HG02642 (cell line): ENCODE results near the gene LMF2.
A peak's percentile ranks its signal among the peaks of the same experiment; 100 is the strongest.
"Not testable (repeated sequence)": the region's sequence is repeated elsewhere in the genome, so short reads cannot be mapped to it uniquely, and the experiment has no call there.

Source experiments
- ATAC-seq: cut with Tn5 transposase; IDR thresholded peaks from one replicate; pipeline ENCODE4 v1.9.1; 2021; ENCODE audit warnings: mild to moderate bottlenecking; ENCODE audit not compliant: unreplicated experiment, poor library complexity

Gene LMF2, protein sequence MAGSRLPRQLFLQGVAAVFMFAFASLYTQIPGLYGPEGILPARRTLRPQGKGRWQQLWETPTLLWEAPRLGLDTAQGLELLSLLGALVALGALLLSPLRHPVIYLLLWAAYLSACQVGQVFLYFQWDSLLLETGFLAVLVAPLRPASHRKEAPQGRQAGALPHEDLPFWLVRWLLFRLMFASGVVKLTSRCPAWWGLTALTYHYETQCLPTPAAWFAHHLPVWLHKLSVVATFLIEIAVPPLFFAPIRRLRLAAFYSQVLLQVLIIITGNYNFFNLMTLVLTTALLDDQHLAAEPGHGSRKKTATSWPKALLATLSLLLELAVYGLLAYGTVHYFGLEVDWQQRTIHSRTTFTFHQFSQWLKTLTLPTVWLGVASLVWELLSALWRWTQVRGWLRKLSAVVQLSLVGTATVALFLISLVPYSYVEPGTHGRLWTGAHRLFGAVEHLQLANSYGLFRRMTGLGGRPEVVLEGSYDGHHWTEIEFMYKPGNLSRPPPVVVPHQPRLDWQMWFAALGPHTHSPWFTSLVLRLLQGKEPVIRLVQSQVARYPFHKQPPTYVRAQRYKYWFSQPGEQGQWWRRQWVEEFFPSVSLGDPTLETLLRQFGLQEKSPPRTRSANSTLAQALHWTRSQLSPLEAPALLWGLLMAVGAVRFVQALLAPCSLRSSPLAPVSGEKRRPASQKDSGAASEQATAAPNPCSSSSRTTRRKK

DNA sequence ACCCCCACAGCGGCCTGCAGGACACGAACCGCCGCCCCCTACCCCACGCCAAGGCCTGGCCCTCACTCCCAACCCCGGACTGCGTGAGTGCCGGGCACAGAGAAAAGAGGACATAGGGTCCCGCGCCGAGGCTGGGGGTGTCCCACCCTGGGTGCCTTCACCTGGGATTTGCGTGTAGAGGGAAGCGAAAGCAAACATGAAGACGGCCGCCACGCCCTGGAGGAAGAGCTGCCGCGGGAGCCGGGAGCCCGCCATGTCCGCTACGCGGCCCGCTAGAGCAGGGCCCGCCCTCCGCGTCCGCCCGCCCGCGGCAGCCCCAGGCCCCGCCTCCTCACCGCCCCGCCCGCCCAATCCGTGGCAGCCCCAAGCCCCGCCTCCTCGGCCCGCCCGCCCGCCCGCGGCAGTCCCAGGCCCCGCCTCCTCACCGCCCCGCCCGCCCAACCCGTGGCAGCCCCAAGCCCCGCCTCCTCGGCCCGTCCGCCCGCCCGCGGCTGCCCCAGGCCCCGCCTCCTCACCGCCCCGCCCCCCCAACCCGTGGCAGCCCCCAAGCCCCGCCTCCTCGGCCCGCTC lies at the start of gene LMF2:
LMF2 (minus strand) TSS at position 282 of the 570 bp plus-strand sequence; CDS start at position 255, 27 bp downstream.
- ATAC-seq, result peak; percentile 66

- no peak for ATAC-seq
Observed at GRCh38 chr22:50556703-50557102, 49.2 kb upstream of the LMF2 start.

GRCh38 chr22:50553310-50553709 lies 45.8 kb upstream of the LMF2 start:
- no peak for ATAC-seq

DNA sequence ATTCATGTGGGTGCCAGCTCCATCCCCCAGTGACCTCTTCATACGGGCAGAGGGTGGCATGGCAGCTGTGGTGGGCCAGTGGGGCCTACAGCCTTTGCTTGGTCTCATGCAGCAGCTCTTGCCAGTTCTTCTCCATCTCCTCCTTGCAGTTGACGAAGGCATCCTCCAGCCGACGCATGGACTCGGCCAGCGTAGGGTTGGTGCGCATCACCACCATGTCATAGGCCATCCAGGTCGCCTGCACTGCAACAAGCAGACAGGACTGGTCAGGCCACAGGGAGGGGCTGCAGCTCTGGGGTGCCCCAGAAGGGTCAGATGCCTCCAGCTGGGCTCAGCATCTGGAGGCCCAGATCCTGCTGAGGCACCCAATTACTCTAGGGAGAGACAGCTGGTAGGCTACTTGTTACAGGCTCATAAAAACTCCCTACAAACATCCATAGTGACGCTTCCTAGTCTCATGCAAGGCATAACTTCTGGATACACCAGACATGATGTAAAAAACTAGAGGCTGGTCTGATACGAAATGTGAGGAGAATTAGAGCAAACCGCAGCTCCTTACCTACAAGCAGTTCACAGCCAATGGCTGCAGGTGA lies 43.8 kb upstream of the LMF2 start:
- no peak for ATAC-seq

DNA sequence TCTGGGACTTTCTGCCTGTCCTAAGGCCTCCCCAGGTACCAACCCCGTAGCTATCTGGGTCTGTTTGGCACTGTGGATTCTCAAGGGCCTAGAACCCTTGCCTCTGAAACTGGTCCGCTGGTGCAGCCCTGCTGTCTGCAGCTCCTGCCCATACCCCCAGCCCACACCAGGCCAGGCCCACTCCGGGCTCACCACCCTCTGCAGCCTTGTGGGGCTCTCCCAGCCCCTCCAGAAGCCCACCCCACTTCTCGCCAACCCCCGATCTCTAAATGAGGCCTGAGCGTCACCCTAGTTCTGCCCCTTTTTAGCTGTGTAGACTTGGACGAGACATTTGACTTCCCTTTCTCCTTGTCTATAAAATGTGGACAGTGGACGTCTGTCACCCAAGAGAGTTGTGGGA lies 42.9 kb upstream of the LMF2 start:
- no peak for ATAC-seq

GRCh38 chr22:50548921-50549790 lies 41.7 kb upstream of the LMF2 start:
- ATAC-seq, result no peak

- ATAC-seq, result no peak
Observed at GRCh38 chr22:50548040-50548920, 40.8 kb upstream of the LMF2 start.

GRCh38 chr22:50547263-50547985 lies 39.9 kb upstream of the LMF2 start:
- ATAC-seq, result no peak

GRCh38 chr22:50546326-50547262 lies 39.1 kb upstream of the LMF2 start:
- ATAC-seq, result no peak

GRCh38 chr22:50545522-50546325 lies 38.2 kb upstream of the LMF2 start, which contains the start of gene KLHDC7B:
Gene KLHDC7B (plus strand): TSS chr22:50545899. CDS start chr22:50546244, 345 bp downstream.
- ATAC-seq, result no peak

- ATAC-seq, result no peak
Observed at GRCh38 chr22:50544746-50545253, 37.3 kb upstream of the LMF2 start.

GRCh38 chr22:50544078-50544745 lies 36.7 kb upstream of the LMF2 start:
- no peak for ATAC-seq

DNA sequence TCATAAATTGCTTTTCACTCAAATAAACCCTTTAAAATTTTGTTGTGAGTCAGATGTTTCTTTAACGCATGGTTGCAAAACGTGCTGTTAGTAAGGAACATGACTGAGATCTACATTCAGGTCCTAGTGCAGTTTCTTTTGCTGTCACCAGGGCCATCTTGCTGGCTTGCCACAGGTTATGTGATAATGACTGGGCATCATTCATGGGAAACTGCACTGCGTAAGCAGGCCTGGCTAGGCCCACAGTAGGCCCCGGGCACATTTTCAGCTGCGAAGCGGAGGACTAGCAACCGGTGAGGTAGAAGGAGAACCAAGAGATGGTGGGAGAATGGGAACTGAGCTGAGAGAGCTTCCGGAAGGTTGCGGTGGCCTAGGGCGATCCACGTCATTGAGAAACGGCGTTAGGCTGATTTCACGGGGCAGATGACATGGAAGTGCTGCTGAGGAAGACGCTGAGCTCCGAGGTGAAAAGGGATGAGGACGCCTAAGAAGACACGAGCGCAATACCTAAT lies 35.0 kb upstream of the LMF2 start:
- ATAC-seq, result no peak

DNA sequence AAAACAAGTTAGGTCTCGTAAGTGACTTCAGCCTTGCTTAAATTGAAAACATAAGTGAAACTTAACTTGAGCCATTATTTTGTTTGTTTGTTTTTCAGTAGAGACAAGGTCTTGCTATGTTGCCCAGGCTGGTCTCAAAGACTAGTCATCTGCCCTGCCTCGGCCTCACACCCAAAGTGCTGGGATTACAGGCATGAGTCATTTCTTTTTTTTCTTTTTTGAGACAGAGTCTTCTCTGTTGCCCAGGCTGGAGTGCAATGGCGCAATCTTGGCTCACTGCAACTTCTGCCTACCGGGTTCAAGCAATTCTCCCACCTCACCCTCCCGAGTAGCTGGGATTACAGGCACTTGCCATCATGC lies 34.1 kb upstream of the LMF2 start:
- ATAC-seq, result not testable (repeated sequence)

DNA sequence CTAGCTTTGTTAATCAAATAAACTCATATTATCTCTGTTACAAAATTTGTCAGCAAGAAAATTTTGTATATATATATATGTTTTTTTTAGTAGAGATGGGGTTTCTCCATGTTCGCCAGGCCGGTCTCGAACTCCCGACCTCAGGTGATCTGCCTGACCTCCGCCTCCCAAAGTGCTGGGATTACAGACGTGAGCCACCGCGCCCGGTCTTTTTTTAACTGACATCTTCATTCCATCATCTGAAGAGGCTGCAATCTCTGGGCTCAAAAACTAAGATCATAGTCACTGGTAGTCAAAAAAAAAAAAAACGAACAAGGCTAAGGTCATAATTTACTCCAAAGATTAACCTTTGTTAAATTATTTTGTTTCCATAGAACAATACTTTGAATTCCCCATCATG lies 32.9 kb upstream of the LMF2 start:
- ATAC-seq, result no peak

DNA sequence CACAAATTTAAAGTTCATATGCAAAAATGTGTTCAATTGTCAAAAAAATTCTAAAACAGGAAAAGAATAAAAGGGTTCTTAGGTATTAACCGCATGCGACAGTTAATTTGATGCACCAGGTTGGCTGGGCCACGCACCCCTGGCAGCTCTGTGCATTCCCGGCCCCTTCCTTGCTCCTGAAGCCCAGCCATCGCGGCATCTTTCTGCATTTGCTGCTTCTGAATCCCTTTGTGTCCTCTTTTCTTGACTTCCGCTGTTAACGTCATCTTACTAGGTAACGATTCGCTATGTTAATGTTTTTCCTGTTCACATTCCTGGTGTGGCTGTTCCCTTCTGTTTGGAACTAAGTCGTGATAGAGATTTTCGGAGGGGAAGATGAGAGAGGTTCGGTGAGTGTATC lies 30.3 kb upstream of the LMF2 start:
- ATAC-seq, result no peak
